ENCODE results near the gene ZNF264.

Gene ZNF264

DNA sequence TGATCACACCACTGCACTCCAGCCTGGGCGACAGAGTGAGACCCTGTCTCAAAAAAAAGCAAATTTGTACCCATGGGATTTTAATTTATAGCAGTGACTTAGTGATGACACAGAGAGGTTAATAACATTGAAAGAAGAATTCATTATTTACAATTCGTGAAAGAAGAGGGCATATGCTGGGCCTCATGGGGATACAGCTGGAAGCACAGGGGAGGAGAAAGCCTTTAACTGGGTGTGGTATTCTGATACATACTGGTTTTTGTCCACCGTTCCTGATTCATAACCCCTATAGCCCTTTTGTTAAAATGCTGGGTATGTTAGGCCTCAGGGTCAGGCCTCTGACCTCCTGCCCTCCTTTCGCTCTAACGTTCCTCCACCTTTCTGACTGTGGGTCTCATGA, 10.9 kb downstream of the ZNF264 start:
- Histone ChIP-seq H3K27ac (ENCODE audit: low read length) (no peak overlapping the region), H3K27me3 (replicated peaks; ENCODE audit: insufficient read depth, low read length) (no peaks in the 10 kb centered on the region), H3K9me3 (replicated peaks; ENCODE audit: insufficient read depth, low read length) (no peaks in the 10 kb centered on the region), H3K4me3 (ENCODE audit: low read length) (no peak overlapping the region), H3K36me3 (replicated peaks; ENCODE audit: insufficient read depth, low read length) (no peaks in the 10 kb centered on the region), H3F3A (ENCODE audit: insufficient read depth, low read length) (no peaks in the 10 kb centered on the region), H4K20me1 (ENCODE audit: insufficient read depth, low read length) (no peaks in the 10 kb centered on the region), H3K4me2 (ENCODE audit: low read depth, low read length) (no peak overlapping the region), H3K9ac (ENCODE audit: low read length) (no peak overlapping the region), H3K9me2 (replicated peaks; ENCODE audit: insufficient read depth, low read length) (no peaks in the 10 kb centered on the region), H3K79me2 (ENCODE audit: low read length) (no peaks in the 10 kb centered on the region), H3K4me1 (ENCODE audit: low read length) (no peaks in the 10 kb centered on the region), H2AFZ (ENCODE audit: low read length) (no peak overlapping the region)
- TF ChIP-seq, protein P1, sequence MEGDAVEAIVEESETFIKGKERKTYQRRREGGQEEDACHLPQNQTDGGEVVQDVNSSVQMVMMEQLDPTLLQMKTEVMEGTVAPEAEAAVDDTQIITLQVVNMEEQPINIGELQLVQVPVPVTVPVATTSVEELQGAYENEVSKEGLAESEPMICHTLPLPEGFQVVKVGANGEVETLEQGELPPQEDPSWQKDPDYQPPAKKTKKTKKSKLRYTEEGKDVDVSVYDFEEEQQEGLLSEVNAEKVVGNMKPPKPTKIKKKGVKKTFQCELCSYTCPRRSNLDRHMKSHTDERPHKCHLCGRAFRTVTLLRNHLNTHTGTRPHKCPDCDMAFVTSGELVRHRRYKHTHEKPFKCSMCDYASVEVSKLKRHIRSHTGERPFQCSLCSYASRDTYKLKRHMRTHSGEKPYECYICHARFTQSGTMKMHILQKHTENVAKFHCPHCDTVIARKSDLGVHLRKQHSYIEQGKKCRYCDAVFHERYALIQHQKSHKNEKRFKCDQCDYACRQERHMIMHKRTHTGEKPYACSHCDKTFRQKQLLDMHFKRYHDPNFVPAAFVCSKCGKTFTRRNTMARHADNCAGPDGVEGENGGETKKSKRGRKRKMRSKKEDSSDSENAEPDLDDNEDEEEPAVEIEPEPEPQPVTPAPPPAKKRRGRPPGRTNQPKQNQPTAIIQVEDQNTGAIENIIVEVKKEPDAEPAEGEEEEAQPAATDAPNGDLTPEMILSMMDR (IDR thresholded peaks at IDR 0.05; ENCODE audit: low read length) = no peak
- TF ChIP-seq EZH2phosphoT487 (IDR thresholded peaks at IDR 0.05; ENCODE audit: low read length) = no peak
- TF ChIP-seq EZH2 (optimal IDR thresholded peaks at IDR 0.05; ENCODE audit: low read depth, low read length) = no peak
- DNase-seq = no peak

DNA sequence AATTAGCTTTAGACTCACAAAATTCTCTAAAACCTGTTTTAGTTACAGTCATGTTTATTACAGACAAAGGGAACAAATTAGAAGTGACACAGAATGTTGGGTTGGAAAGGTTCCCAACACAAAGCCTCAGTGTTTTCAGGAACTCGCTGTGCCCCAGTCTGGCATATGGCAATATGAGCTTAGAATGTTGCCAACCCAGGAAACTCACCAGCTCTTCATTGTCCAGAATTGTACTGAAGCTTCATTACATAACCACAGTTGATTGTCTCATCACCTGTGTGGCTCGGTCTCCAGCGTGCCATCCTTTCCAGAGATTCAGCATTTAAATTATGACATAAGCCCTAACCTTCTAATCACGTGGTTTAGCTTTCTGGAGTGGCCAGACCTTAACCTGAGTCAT, 19.1 kb downstream of the ZNF264 start:
- TF ChIP-seq EZH2phosphoT487 (IDR thresholded peaks at IDR 0.05; ENCODE audit: low read length) (no peak), EZH2 (optimal IDR thresholded peaks at IDR 0.05; ENCODE audit: low read depth, low read length) (no peak)
- TF ChIP-seq, protein P1 (IDR thresholded peaks at IDR 0.05; ENCODE audit: low read length) = no peak
- H2AFZ ChIP-seq (ENCODE audit: low read length) = no peak overlapping the region
- DNase-seq = no peak
- H3F3A ChIP-seq (ENCODE audit: insufficient read depth, low read length) = no peaks in the 10 kb centered on the region
- H3K9me3 ChIP-seq (replicated peaks; ENCODE audit: insufficient read depth, low read length) = no peaks in the 10 kb centered on the region
- no peak overlapping the region for H3K4me3 ChIP-seq (ENCODE audit: low read length)
- H3K4me2 ChIP-seq (ENCODE audit: low read depth, low read length) = no peak overlapping the region
- no peaks in the 10 kb centered on the region for H3K27me3 ChIP-seq (replicated peaks; ENCODE audit: insufficient read depth, low read length)
- no peaks in the 10 kb centered on the region for H3K4me1 ChIP-seq (ENCODE audit: low read length)
- H3K9me2 ChIP-seq (replicated peaks; ENCODE audit: insufficient read depth, low read length) = no peaks in the 10 kb centered on the region
- no peaks in the 10 kb centered on the region for H4K20me1 ChIP-seq (ENCODE audit: insufficient read depth, low read length)
- no peak overlapping the region for H3K9ac ChIP-seq (ENCODE audit: low read length)
- H3K36me3 ChIP-seq (replicated peaks; ENCODE audit: insufficient read depth, low read length) = no peaks in the 10 kb centered on the region
- H3K79me2 ChIP-seq (ENCODE audit: low read length) = no peaks in the 10 kb centered on the region
- H3K27ac ChIP-seq (ENCODE audit: low read length) = no peak overlapping the region

DNA sequence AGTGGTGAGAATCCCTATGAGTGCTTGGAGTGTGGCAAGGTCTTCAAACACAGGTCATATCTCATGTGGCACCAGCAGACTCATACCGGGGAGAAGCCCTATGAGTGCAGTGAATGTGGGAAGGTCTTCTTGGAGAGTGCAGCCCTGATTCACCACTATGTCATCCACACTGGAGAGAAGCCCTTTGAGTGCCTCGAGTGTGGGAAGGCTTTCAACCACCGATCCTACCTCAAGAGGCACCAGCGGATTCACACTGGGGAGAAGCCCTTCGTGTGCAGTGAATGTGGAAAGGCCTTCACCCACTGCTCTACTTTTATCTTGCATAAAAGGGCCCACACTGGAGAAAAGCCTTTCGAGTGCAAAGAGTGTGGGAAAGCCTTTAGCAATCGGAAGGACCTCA, 20.8 kb downstream of the ZNF264 start:
- no peak for DNase-seq
- Histone ChIP-seq H3K4me3 (ENCODE audit: low read length) (no peak overlapping the region), H3K9ac (ENCODE audit: low read length) (no peak overlapping the region), H4K20me1 (ENCODE audit: insufficient read depth, low read length) (no peaks in the 10 kb centered on the region), H3K4me1 (ENCODE audit: low read length) (no peaks in the 10 kb centered on the region), H2AFZ (ENCODE audit: low read length) (no peak overlapping the region), H3K9me2 (replicated peaks; ENCODE audit: insufficient read depth, low read length) (no peaks in the 10 kb centered on the region), H3F3A (ENCODE audit: insufficient read depth, low read length) (no peaks in the 10 kb centered on the region), H3K36me3 (replicated peaks; ENCODE audit: insufficient read depth, low read length) (no peaks in the 10 kb centered on the region), H3K79me2 (ENCODE audit: low read length) (no peaks in the 10 kb centered on the region), H3K27ac (ENCODE audit: low read length) (no peak overlapping the region), H3K4me2 (ENCODE audit: low read depth, low read length) (no peak overlapping the region), H3K9me3 (replicated peaks; ENCODE audit: insufficient read depth, low read length) (no peaks in the 10 kb centered on the region), H3K27me3 (replicated peaks; ENCODE audit: insufficient read depth, low read length) (no peaks in the 10 kb centered on the region)
- no peak for TF ChIP-seq EZH2phosphoT487 (IDR thresholded peaks at IDR 0.05; ENCODE audit: low read length)
- TF ChIP-seq EZH2 (optimal IDR thresholded peaks at IDR 0.05; ENCODE audit: low read depth, low read length) = no peak
- TF ChIP-seq, protein P1 (IDR thresholded peaks at IDR 0.05; ENCODE audit: low read length) = no peak
